A549 (cell line): Measurements from ENCODE around the gene DIPK1B. TPM values are rescaled to one million over a fixed set of nuclear protein-coding genes. Genes with fewer than 3 reads are reported as not detected.

Experiments used
- ATAC-seq, 2 experiments: fragments of 200-7000 bp in 1 of 2; fragments of >200 bp in 1 of 2; cut with Nextera tagmentation in 1 of 2; cut with Tn5 transposase in 1 of 2; 3 replicates each; pipeline versions ENCODE4 v1.8.0 to v1.9.1; 2018 to 2020; ENCODE audit warnings: mild to moderate bottlenecking in 1 of 2, moderate library complexity in 1 of 2
- CTCF ChIA-PET: fragments of 300-600 bp; sonication (Branson Sonifier 250); formaldehyde crosslinking; extraction: SDS; loops from one replicate; lab custom pipeline; 2021; ENCODE audit warnings: antibody characterized with exemption, inconsistent platforms; lab: Yijun Ruan, JAX
- POLR2A ChIA-PET: fragments of 350-600 bp; formaldehyde crosslinking; extraction: SDS; loops from one replicate; lab custom pipeline; 2021; ENCODE audit warnings: antibody characterized with exemption, inconsistent platforms; lab: Yijun Ruan, JAX
- DNase-seq, 2 experiments: peaks; one replicate each; pipeline versions ENCODE4 v3.0.0 to v3.0.0-alpha.2; 2011 to 2016; ENCODE audit warnings: low read depth in 1 of 2, low spot score in 1 of 2
- FAIRE-seq: peaks from 2 replicates; lab custom pipeline; 2011; peaks lifted over from hg19 to GRCh38; lab: Jason Lieb, UNC
- H3K27ac ChIP-seq, 2 experiments: fragments of >200 bp; sonication (Bioruptor Twin); formaldehyde crosslinking; 3 replicates each; pipeline ENCODE4 v1.5.1; 2016 to 2017
- H3K4me1 ChIP-seq: fragments of >200 bp; sonication (Bioruptor Twin); formaldehyde crosslinking; 3 replicates; pipeline ENCODE4 v1.6.1; 2016
- H3K4me2 ChIP-seq: fragments of >200 bp; sonication (Bioruptor Twin); formaldehyde crosslinking; 3 replicates; pipeline ENCODE4 v1.6.1; 2016
- H3K4me3 ChIP-seq: fragments of >200 bp; sonication (Bioruptor Twin); formaldehyde crosslinking; 3 replicates; pipeline ENCODE4 v1.5.1; 2016
- H3K9me3 ChIP-seq: fragments of >200 bp; sonication (Bioruptor Twin); formaldehyde crosslinking; 3 replicates; pipeline ENCODE4 v1.6.1; 2016
- BHLHE40 ChIP-seq: IDR thresholded peaks from 2 replicates; pipeline ENCODE4 v1.6.1; 2012; ENCODE audit warnings: low read depth, low read length, inconsistent platforms
- CEBPB ChIP-seq, 2 experiments: fragments of >200 bp in 1 of 2; sonication (Bioruptor Twin) in 1 of 2; formaldehyde crosslinking in 1 of 2; IDR thresholded peaks; 2 replicates each; pipeline ENCODE4 v1.6.1; 2012 to 2016
- CHD2 ChIP-seq: fragments of 150-350 bp; IDR thresholded peaks from 2 replicates; pipeline ENCODE4 v1.6.1; 2014; ENCODE audit warnings: low read length; ENCODE audit not compliant: partially characterized antibody
- EHF ChIP-seq: fragments of 250-450 bp; sonication (Bioruptor Pico); IDR thresholded peaks from 2 replicates; pipeline ENCODE4 v1.5.0; 2020; ENCODE audit warnings: mild to moderate bottlenecking
- ESRRA ChIP-seq: fragments of 150-350 bp; IDR thresholded peaks from 2 replicates; pipeline ENCODE4 v1.6.1; 2014; ENCODE audit warnings: mild to moderate bottlenecking, low read length, borderline replicate concordance
- FOSL2 ChIP-seq, 2 experiments: fragments of 450-650 bp in 1 of 2; fragments of >200 bp in 1 of 2; sonication (Bioruptor Twin) in 1 of 2; formaldehyde crosslinking; IDR thresholded peaks; 2 replicates each; pipeline versions ENCODE4 v1.5.0 to v1.6.1; 2016 to 2020; ENCODE audit warnings: mild to moderate bottlenecking in 1 of 2, moderate library complexity in 1 of 2
- KDM1A ChIP-seq: fragments of 200-600 bp; sonication (generic); IDR thresholded peaks from 2 replicates; pipeline ENCODE4 v1.6.1; 2016; ENCODE audit warnings: low read depth, mild to moderate bottlenecking
- MAZ ChIP-seq: fragments of 150-350 bp; IDR thresholded peaks from 2 replicates; pipeline ENCODE4 v1.6.1; 2014; ENCODE audit warnings: antibody characterized with exemption, low read depth, low read length, borderline replicate concordance
- NFE2L2 ChIP-seq: fragments of 150-350 bp; conservative IDR thresholded peaks from 2 replicates; pipeline ENCODE4 v1.6.1; 2014; ENCODE audit warnings: low read length
- NR3C1 ChIP-seq: fragments of >200 bp; sonication (Bioruptor Twin); formaldehyde crosslinking; IDR thresholded peaks from 3 replicates; pipeline ENCODE4 v1.6.1; 2017
- TFCP2L1 ChIP-seq: fragments of 250-450 bp; sonication (Bioruptor Pico); IDR thresholded peaks from 2 replicates; pipeline ENCODE4 v1.5.0; 2021; ENCODE audit warnings: mild to moderate bottlenecking
- TP53 ChIP-seq: fragments of 250-450 bp; sonication (Bioruptor Pico); IDR thresholded peaks from 2 replicates; pipeline ENCODE4 v1.5.0; 2021; ENCODE audit warnings: mild to moderate bottlenecking, moderate library complexity
- ZFP36 ChIP-seq: fragments of 450-650 bp; IDR thresholded peaks from 2 replicates; pipeline ENCODE4 v1.6.1; 2014; ENCODE audit warnings: borderline replicate concordance; ENCODE audit not compliant: partially characterized antibody
- ZSCAN20 ChIP-seq: fragments of 250-450 bp; sonication (Bioruptor Pico); IDR thresholded peaks from 2 replicates; pipeline ENCODE4 v1.8.0; 2022; ENCODE audit warnings: mild to moderate bottlenecking, moderate library complexity
- WGBS: methylation state at CpG from one replicate; pipeline ENCODE4 v1.1.6; 2017; ENCODE audit errors: missing lambda C conversion rate; 5-methylcytosine and 5-hydroxymethylcytosine counted together
- polyA plus RNA-seq, 4 experiments: library from polyadenylated mRNA; depleted of rRNA in 3 of 4; stranded (reverse); fragments of >200 nt; fragmentation: RNase III in 1 of 4; extraction: RNeasy Plus Mini Kit Qiagen cat#74134 plus additional on column Dnase treatment in 1 of 4; gene quantifications; 2 replicates in 3 of 4; 3 replicates in 1 of 4; pipeline ENCODE4 v1.2.3, GENCODE V29; 2011 to 2017
- TF ChIP-seq, protein P1 (sequence below): fragments of 200-600 bp; sonication (generic); IDR thresholded peaks from 2 replicates; pipeline ENCODE4 v1.6.1; 2016; ENCODE audit warnings: antibody characterized with exemption, mild to moderate bottlenecking, moderate library complexity
- TF ChIP-seq, protein P2 (sequence below): fragments of 250-450 bp; sonication (Bioruptor Pico); IDR thresholded peaks from 2 replicates; pipeline ENCODE4 v1.5.0; 2020; ENCODE audit warnings: low read depth, mild to moderate bottlenecking, moderate library complexity
- TF ChIP-seq, protein P3 (sequence below): fragments of >200 bp; sonication (Bioruptor Twin); formaldehyde crosslinking; IDR thresholded peaks from 3 replicates; pipeline ENCODE4 v1.5.1; 2016
- TF ChIP-seq, protein P4 (sequence below): IDR thresholded peaks from 2 replicates; pipeline ENCODE4 v1.6.1; 2012; ENCODE audit warnings: low read depth, borderline replicate concordance
- TF ChIP-seq, protein P5 (sequence below): fragments of 150-350 bp; IDR thresholded peaks from 2 replicates; pipeline ENCODE4 v1.6.1; 2014; ENCODE audit warnings: low read depth, mild to moderate bottlenecking, low read length

Gene DIPK1B
- polyA plus RNA-seq, 2 of the 4 experiments (the other 2 are of a cell fraction) = 6.7 TPM

DNA sequence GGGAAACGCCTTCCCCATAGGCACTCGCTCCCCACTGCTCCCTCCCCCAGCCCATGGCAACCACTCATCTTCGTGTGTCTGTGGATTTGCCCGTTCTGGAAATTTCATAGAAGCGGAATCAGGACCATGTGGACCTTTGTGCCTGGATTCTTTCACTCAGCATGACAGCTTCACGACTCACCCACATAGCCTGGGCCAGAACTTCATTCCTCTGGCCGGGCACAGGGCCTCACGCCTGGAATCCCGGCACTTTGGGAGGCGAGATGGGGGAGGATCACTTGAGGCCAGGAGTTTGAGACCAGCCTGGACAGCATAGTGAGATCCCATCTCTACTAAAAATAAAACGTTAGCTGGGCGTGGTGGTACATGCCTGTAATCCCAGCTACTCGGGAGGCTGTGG, 12.1 kb upstream of the DIPK1B start (continued):
- TF ChIP-seq, protein P1, sequence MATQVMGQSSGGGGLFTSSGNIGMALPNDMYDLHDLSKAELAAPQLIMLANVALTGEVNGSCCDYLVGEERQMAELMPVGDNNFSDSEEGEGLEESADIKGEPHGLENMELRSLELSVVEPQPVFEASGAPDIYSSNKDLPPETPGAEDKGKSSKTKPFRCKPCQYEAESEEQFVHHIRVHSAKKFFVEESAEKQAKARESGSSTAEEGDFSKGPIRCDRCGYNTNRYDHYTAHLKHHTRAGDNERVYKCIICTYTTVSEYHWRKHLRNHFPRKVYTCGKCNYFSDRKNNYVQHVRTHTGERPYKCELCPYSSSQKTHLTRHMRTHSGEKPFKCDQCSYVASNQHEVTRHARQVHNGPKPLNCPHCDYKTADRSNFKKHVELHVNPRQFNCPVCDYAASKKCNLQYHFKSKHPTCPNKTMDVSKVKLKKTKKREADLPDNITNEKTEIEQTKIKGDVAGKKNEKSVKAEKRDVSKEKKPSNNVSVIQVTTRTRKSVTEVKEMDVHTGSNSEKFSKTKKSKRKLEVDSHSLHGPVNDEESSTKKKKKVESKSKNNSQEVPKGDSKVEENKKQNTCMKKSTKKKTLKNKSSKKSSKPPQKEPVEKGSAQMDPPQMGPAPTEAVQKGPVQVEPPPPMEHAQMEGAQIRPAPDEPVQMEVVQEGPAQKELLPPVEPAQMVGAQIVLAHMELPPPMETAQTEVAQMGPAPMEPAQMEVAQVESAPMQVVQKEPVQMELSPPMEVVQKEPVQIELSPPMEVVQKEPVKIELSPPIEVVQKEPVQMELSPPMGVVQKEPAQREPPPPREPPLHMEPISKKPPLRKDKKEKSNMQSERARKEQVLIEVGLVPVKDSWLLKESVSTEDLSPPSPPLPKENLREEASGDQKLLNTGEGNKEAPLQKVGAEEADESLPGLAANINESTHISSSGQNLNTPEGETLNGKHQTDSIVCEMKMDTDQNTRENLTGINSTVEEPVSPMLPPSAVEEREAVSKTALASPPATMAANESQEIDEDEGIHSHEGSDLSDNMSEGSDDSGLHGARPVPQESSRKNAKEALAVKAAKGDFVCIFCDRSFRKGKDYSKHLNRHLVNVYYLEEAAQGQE = no peak
- no peak for TF ChIP-seq TP53 (CRISPR knock-in tag)
- TF ChIP-seq FOSL2 (IDR thresholded peaks at IDR 0.05) = no peak
- TF ChIP-seq FOSL2 (CRISPR knock-in tag; IDR thresholded peaks at IDR 0.05) = no peak
- no peak for TF ChIP-seq MAZ
- no peak for TF ChIP-seq KDM1A
- TF ChIP-seq NFE2L2 = no peak
- TF ChIP-seq, protein P2, sequence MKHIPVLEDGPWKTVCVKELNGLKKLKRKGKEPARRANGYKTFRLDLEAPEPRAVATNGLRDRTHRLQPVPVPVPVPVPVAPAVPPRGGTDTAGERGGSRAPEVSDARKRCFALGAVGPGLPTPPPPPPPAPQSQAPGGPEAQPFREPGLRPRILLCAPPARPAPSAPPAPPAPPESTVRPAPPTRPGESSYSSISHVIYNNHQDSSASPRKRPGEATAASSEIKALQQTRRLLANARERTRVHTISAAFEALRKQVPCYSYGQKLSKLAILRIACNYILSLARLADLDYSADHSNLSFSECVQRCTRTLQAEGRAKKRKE (CRISPR knock-in tag) = no peak

DNA sequence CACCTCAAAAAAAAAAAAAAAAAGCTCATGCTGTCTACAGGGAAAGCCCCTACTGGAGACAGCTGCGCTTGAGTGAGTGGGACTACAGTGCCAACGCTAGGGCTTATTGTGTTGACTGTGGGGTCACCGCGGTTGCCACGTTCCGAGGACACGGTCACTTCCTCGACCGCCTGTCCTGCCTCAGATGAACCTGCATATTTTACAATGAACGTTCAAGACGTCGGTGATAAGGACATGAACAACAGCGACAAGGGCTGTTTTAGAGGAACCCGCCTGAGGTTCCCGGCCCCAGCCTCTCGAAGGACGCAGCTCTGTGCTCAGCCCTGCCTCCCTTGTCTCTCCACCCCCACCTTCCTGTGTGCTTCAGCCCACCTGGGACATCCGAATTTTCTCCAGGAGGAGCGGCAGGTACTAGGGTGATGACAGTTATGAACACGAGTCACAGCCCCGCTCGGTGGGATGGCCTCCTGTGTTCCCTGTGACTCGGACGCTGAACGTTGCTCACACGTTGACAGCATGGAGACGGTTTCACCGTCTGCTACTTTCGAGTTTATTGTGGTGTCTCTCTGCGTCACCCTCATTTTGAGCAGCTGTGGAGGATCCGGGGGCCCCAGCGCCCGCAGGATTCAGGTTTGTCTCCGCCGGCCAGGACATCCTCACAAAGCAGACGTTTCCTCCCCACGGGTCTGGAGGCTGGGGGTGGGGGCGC, 11.3 kb upstream of the DIPK1B start:
- CTCF ChIA-PET = interaction anchor here (0.9 to 8.5 kb wide), 6 partner anchors 11 to 327 kb away, joined by 3 to 113 read pairs (median 4); no protein-coding TSS in a partner anchor
- H3K4me3 ChIP-seq = no peak overlapping the region
- H3K4me2 ChIP-seq = no peak overlapping the region
- ATAC-seq (no peak), DNase-seq (no peak), FAIRE-seq (no peak)
- no peaks in the 10 kb centered on the region for H3K9me3 ChIP-seq
- POLR2A ChIA-PET = interaction anchor here (0.6 kb wide), 1 partner anchor 13 kb away, joined by 4 read pairs; no protein-coding TSS in a partner anchor
- TF ChIP-seq ZSCAN20 (CRISPR knock-in tag) (no peak), TFCP2L1 (CRISPR knock-in tag) (no peak), EHF (CRISPR knock-in tag) (no peak), ZFP36 (no peak), ESRRA (no peak), CEBPB (IDR thresholded peaks at IDR 0.05) (no peak), CHD2 (no peak), BHLHE40 (no peak), NR3C1 (no peak)
- TF ChIP-seq, protein P1 = no peak
- TF ChIP-seq, protein P3, sequence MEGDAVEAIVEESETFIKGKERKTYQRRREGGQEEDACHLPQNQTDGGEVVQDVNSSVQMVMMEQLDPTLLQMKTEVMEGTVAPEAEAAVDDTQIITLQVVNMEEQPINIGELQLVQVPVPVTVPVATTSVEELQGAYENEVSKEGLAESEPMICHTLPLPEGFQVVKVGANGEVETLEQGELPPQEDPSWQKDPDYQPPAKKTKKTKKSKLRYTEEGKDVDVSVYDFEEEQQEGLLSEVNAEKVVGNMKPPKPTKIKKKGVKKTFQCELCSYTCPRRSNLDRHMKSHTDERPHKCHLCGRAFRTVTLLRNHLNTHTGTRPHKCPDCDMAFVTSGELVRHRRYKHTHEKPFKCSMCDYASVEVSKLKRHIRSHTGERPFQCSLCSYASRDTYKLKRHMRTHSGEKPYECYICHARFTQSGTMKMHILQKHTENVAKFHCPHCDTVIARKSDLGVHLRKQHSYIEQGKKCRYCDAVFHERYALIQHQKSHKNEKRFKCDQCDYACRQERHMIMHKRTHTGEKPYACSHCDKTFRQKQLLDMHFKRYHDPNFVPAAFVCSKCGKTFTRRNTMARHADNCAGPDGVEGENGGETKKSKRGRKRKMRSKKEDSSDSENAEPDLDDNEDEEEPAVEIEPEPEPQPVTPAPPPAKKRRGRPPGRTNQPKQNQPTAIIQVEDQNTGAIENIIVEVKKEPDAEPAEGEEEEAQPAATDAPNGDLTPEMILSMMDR = no peak
- TF ChIP-seq, protein P4, sequence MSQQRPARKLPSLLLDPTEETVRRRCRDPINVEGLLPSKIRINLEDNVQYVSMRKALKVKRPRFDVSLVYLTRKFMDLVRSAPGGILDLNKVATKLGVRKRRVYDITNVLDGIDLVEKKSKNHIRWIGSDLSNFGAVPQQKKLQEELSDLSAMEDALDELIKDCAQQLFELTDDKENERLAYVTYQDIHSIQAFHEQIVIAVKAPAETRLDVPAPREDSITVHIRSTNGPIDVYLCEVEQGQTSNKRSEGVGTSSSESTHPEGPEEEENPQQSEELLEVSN = no peak
- TF ChIP-seq, protein P5, sequence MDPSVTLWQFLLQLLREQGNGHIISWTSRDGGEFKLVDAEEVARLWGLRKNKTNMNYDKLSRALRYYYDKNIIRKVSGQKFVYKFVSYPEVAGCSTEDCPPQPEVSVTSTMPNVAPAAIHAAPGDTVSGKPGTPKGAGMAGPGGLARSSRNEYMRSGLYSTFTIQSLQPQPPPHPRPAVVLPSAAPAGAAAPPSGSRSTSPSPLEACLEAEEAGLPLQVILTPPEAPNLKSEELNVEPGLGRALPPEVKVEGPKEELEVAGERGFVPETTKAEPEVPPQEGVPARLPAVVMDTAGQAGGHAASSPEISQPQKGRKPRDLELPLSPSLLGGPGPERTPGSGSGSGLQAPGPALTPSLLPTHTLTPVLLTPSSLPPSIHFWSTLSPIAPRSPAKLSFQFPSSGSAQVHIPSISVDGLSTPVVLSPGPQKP = no peak
- peaks cover 25% of the 10 kb centered on the region for H3K4me1 ChIP-seq
- H3K27ac ChIP-seq = no peak overlapping the region
- 77% methylated on average over 38 of the region's 38 CpGs for WGBS
